Upper lobe of left lung (tissue), 6 donors: ENCODE data around the gene ZFR2. TPM values are rescaled to one million over a fixed set of nuclear protein-coding genes. Genes with fewer than 3 reads are reported as not detected.
A peak's percentile ranks its signal among the peaks of the same experiment; 100 is the strongest.

Experiments used
- ATAC-seq, 2 donors: fragments of 200-7000 bp; cut with Tn5 transposase; one replicate each; pipeline ENCODE4 v1.9.1; 2022; ENCODE audit warnings: mild to moderate bottlenecking in 2 of 2, moderate library complexity in 2 of 2; ENCODE audit not compliant: low FRiP score in 2 of 2
- DNase-seq, 2 donors: peaks; one replicate each; pipeline ENCODE4 v3.0.0-alpha.2; 2019 to 2020
- H3K27ac ChIP-seq, 4 donors: fragments of 200-600 bp; sonication (generic); one replicate each; pipeline ENCODE4 v1.5.1; 2016 to 2019
- H3K27me3 ChIP-seq, 4 donors: fragments of 200-600 bp; sonication (generic); one replicate each; pipeline ENCODE4 v1.5.1; 2017 to 2019
- H3K36me3 ChIP-seq, 4 donors: fragments of 200-600 bp; sonication (generic); one replicate each; pipeline ENCODE4 v1.5.1; 2016 to 2019
- H3K4me1 ChIP-seq, 4 donors: fragments of 200-600 bp; sonication (generic); one replicate each; pipeline ENCODE4 v1.5.1; 2018 to 2019
- H3K4me3 ChIP-seq, 4 donors: fragments of 200-600 bp; sonication (generic); one replicate each; pipeline ENCODE4 v1.5.1; 2017 to 2019; ENCODE audit warnings: mild to moderate bottlenecking in 2 of 4, moderate library complexity in 1 of 4
- H3K9me3 ChIP-seq, 4 donors: fragments of 200-600 bp; sonication (generic); one replicate each; pipeline ENCODE4 v1.5.1; 2018 to 2019
- EP300 ChIP-seq, 4 donors: sonication (generic); formaldehyde crosslinking; IDR thresholded peaks; one replicate each; pipeline ENCODE4 v1.5.1; 2017; ENCODE audit warnings: antibody characterized with exemption in 4 of 4, control low read depth in 2 of 4
- POLR2A ChIP-seq, 4 donors: fragments of 450-650 bp; IDR thresholded peaks; one replicate each; pipeline ENCODE4 v1.5.1; 2016 to 2017; ENCODE audit warnings: antibody characterized with exemption in 4 of 4, mild to moderate bottlenecking in 2 of 4
- POLR2AphosphoS5 ChIP-seq, 2 donors: sonication (generic); formaldehyde crosslinking; IDR thresholded peaks; one replicate each; pipeline ENCODE4 v1.5.1; 2017; ENCODE audit warnings: antibody characterized with exemption in 2 of 2
- whole genome bisulfite sequencing, 2 donors: methylation state at CpG; one replicate each; pipeline ENCODE4 v1.1.5; 2017 to 2018; 5-methylcytosine and 5-hydroxymethylcytosine counted together
- total RNA-seq, 6 donors: library from RNA; depleted of rRNA in 4 of 6; stranded (reverse); fragments of >200 nt in 4 of 6; gene quantifications; one replicate each; pipeline versions ENCODE4 v1.1.0 to v1.2.1, GENCODE V29; 2016 to 2021
- TF ChIP-seq, protein P1 (sequence below), 6 experiments: fragments of 450-650 bp in 4 of 6; fragments of 200-600 bp in 2 of 6; sonication (generic) in 2 of 6; IDR thresholded peaks; one replicate each; pipeline ENCODE4 v1.5.1; 2016 to 2019; ENCODE audit warnings: antibody characterized with exemption in 6 of 6
- donor health status: DM: no; HTN: no; CAD: no; lungs with moderate emphysema.
- donor health status: DM: no; HTN: yes; CAD: no; lungs with severe emphysema.

ZFR2 gene
- total RNA-seq, 6 donors from 2014 or later, result 0.11 to 4.2 (median 0.30) TPM; not detected in 3

DNA sequence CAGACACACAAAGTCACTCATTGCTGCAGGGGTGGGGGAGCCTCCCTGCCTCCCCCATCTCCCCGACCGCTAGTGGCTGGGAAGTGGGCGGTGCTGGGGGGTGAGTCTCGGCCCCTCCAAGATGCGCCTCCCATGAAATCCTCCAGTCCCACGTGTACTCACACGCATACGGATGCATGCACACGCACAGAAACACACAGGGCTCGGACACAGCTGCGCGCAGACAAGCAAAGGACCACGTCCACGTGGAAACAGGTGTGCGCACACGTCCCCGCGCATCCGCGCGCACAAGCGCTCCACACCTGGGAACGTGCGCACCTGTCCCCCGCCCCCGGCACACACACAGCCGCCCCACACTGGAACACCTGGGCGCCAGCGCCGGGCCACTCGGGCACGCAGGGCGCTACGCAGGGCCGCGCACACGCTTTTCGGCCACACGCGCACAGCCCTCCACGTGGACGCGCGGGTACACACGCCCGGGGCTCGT, 83.3 kb downstream of the ZFR2 start:
- DNase-seq, result no peak
- WGBS, 2 donors, result 6% methylated on average over 18 of the region's 47 CpGs; no CpG with 5 or more reads in 1 of the 2 donors
- Histone ChIP-seq H3K27me3 (peaks cover 0 to 7% (median 3%) of the 10 kb centered on the region in 4 donors), H3K27ac (peak overlapping the region in 3 of 4 donors; percentile 30 to 79 (median 67)), H3K36me3 (peaks cover 0 to 10% (median 0%) of the 10 kb centered on the region in 4 donors), H3K4me3 (peak overlapping the region; percentile 55 to 64 (median 60)), H3K4me1 (peaks cover 0 to 22% (median 4%) of the 10 kb centered on the region in 4 donors), H3K9me3 (peaks cover 12 to 25% (median 17%) of the 10 kb centered on the region in 4 donors)
- ATAC-seq, result peak in 1 of 2 donors; percentile 25
- TF ChIP-seq POLR2A (IDR thresholded peaks at IDR 0.05) (no peak), EP300 (IDR thresholded peaks at IDR 0.05) (no peak), POLR2AphosphoS5 (IDR thresholded peaks at IDR 0.05) (no peak)
- TF ChIP-seq, protein P1, sequence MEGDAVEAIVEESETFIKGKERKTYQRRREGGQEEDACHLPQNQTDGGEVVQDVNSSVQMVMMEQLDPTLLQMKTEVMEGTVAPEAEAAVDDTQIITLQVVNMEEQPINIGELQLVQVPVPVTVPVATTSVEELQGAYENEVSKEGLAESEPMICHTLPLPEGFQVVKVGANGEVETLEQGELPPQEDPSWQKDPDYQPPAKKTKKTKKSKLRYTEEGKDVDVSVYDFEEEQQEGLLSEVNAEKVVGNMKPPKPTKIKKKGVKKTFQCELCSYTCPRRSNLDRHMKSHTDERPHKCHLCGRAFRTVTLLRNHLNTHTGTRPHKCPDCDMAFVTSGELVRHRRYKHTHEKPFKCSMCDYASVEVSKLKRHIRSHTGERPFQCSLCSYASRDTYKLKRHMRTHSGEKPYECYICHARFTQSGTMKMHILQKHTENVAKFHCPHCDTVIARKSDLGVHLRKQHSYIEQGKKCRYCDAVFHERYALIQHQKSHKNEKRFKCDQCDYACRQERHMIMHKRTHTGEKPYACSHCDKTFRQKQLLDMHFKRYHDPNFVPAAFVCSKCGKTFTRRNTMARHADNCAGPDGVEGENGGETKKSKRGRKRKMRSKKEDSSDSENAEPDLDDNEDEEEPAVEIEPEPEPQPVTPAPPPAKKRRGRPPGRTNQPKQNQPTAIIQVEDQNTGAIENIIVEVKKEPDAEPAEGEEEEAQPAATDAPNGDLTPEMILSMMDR (IDR thresholded peaks at IDR 0.05), result no peak

DNA sequence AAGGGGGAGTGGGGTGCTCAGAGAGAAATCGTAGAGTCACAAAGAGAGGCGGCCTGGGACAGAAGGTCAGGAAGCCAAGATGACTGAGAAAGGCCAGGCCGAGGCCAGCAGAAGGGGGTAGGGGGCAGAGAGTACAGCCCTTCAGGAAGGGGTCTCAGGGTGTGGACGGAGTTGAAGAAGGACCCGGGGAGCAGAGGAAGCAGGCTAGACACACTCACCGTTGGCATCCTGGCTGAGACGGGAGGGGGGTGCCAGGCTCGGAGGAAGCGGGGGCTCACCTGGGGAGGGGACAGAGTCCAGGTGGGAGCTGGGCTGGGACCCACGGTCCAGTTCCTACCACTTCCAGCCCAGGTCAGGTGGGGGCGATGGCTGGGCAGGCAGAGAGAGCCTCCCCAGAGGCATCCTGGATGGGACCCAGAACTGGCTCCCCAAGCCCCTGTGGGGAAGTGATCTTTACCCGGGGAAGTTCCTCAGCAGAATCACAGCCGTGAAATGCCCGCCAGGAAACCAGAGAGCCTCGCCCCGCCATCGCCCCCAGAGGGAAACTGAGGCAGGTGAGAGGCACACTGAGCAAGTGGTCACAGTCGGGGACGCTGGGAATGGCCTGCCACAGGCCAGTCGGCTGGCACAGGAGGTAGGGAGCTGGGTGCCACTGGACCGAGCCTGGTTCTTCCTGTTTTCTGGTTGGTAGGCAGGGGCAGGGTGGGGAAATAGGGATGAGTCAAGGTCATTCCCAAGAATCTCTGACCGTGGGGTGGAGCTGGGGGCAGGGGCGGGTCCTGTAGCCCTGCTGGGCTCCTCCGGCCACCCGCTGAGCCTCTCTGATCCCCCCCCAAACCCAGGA, 84.0 kb downstream of the ZFR2 start:
- peak overlapping the region in 2 of 4 donors; percentile 30 to 79 for H3K27ac ChIP-seq
- peak overlapping the region in 3 of 4 donors; percentile 55 to 64 (median 63) for H3K4me3 ChIP-seq
- H3K4me1 ChIP-seq, result peaks cover 0 to 22% (median 4%) of the 10 kb centered on the region in 4 donors
- ATAC-seq (peak; percentile 28 to 39), DNase-seq (no peak)
- peaks cover 0 to 10% (median 0%) of the 10 kb centered on the region in 4 donors for H3K36me3 ChIP-seq
- TF ChIP-seq, protein P1 (IDR thresholded peaks at IDR 0.05), result no peak
- peaks cover 0 to 7% (median 3%) of the 10 kb centered on the region in 4 donors for H3K27me3 ChIP-seq
- WGBS, 2 donors, result 32 to 33% methylated on average over 10 to 25 of the region's 25 CpGs
- H3K9me3 ChIP-seq, result peaks cover 12 to 27% (median 17%) of the 10 kb centered on the region in 4 donors

DNA sequence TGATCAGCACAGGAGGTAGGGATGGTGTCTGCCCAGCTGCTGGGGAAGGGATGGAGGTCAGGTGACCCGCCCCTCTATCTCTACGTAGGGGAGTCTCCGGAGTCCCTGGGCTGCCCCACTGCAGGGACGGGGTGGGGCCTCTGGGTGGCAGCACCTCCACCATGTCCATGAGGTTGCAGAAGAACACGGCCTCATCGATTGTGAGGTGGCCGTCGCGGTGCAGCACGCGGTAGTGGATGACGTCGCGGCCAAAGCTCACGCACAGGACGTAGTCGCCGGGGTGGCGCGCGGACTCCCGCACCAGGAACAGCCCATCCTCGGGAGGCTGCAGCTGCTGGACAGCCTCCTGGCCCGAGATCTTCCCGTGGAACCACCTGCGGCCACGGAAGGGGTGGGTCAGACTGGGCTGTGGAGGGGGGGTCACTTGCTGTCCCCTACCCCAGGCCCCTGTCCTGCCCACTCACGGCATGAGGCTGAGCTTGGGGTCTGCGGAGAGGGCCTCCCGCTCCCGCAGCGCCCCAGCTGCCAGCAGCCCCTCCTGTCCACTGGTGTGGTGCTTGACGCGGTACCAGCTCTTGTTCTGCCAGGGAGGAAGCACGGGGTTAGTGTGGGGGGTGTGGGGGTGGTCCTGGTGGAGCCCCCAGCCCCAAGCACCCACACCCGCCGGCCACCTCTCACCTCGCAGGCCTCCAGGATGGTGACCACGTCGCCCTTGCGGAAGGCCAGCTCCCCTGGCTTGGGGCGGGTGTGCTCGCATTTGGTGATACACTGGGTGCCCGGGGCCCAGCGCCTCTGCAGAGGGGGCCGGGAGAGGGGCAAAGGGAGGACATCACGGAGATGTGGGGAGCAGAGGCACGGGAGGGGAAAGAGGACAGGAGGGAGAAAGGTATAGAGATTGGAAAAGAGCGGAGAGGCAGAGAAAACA, 84.9 kb downstream of the ZFR2 start:
- H3K9me3 ChIP-seq, result peaks cover 12 to 27% (median 17%) of the 10 kb centered on the region in 4 donors
- H3K4me3 ChIP-seq, result no peak overlapping the region
- H3K36me3 ChIP-seq, result peaks cover 0 to 10% (median 0%) of the 10 kb centered on the region in 4 donors
- H3K27ac ChIP-seq, result no peak overlapping the region
- DNase-seq, result peak in 1 of 2 donors; percentile 83
- H3K27me3 ChIP-seq, result peaks cover 0 to 7% (median 3%) of the 10 kb centered on the region in 4 donors
- 80 to 87% methylated on average over 44 to 48 of the region's 49 CpGs for WGBS, 2 donors
- no peak for ATAC-seq
- H3K4me1 ChIP-seq, result peaks cover 0 to 22% (median 4%) of the 10 kb centered on the region in 4 donors
- TF ChIP-seq, protein P1 (IDR thresholded peaks at IDR 0.05), result peak in 5 of 6 experiments; percentile 20 to 39 (median 25)
- no peak for TF ChIP-seq EP300 (IDR thresholded peaks at IDR 0.05)

DNA sequence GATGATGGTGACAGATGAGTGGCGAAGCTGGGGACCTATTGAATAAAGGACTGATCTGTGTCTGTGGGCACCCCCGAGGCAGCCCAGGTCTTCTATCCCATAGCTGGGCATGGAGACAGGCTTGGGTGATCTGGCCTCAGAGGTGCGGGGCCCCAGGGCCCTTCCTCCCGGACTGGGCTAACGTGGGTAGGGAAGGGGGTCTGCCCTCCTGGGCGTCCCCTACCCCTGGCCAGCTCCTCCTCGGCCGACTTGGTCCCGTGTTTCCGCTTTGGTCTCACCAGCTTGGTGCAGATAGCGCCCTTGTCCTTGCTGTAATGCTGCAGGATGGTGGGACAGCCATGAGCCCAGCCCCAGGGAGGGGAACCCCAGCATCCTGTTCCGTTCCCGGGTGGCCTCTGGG, 85.9 kb downstream of the ZFR2 start:
- no peak overlapping the region for H3K27ac ChIP-seq
- no peak overlapping the region for H3K4me3 ChIP-seq
- H3K36me3 ChIP-seq, result peaks cover 0 to 10% (median 0%) of the 10 kb centered on the region in 4 donors
- DNase-seq (no peak), ATAC-seq (no peak)
- peaks cover 0 to 7% (median 3%) of the 10 kb centered on the region in 4 donors for H3K27me3 ChIP-seq
- H3K4me1 ChIP-seq, result peaks cover 0 to 22% (median 4%) of the 10 kb centered on the region in 4 donors
- 94 to 98% methylated on average over 10 to 11 of the region's 13 CpGs for WGBS, 2 donors
- TF ChIP-seq POLR2AphosphoS5 (IDR thresholded peaks at IDR 0.05), result no peak
- TF ChIP-seq EP300 (IDR thresholded peaks at IDR 0.05), result no peak
- TF ChIP-seq POLR2A (IDR thresholded peaks at IDR 0.05), result no peak
- TF ChIP-seq, protein P1 (IDR thresholded peaks at IDR 0.05), result no peak
- peaks cover 12 to 27% (median 17%) of the 10 kb centered on the region in 4 donors for H3K9me3 ChIP-seq
